HG02884 (cell line): ENCODE measurements around the gene KIF6.

ENCODE experiments used
- ATAC-seq: cut with Tn5 transposase; IDR thresholded peaks from one replicate; pipeline ENCODE4 v1.9.1; 2021; ENCODE audit warnings: mild to moderate bottlenecking, moderate library complexity; ENCODE audit not compliant: unreplicated experiment

Gene KIF6

DNA sequence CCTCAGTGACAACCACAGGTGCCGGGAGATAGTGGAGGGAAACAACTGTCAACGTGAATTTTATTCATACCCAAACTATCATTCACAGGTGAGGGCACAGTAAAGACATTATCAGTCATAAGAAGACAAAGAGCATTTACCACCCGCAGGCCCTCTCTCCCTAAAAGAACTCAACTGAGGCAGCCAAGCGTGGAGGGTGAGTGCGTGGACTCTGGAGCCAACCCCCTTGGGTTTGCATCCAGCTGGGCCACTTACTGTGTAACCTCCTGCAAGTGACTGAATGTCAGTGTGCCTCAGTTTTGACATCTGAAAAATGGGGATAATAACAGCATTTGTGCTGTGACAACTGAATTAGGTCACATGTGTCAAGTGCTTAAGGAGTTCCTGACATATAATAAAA lies 332.1 kb downstream of the KIF6 start:
- no peak for ATAC-seq

GRCh38 chr6:39391182-39391581 lies 334.0 kb downstream of the KIF6 start:
- ATAC-seq = no peak

DNA sequence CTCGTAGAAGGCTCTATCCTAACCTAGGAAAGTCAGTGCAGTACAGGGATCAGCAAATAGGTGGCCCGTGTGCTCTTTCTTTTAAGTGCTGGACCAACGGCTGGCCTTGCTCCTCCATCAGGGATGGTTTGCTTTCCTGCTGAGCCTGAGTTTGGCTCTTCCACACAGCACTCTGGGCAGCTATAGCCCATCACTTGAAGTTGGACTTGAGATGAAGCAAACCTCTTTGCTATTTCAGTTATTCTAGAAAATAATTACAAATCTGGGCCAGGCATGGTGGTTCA lies 335.8 kb downstream of the KIF6 start:
- no peak for ATAC-seq

GRCh38 chr6:39388606-39389483 lies 336.4 kb downstream of the KIF6 start:
- peak; percentile 87 for ATAC-seq

DNA sequence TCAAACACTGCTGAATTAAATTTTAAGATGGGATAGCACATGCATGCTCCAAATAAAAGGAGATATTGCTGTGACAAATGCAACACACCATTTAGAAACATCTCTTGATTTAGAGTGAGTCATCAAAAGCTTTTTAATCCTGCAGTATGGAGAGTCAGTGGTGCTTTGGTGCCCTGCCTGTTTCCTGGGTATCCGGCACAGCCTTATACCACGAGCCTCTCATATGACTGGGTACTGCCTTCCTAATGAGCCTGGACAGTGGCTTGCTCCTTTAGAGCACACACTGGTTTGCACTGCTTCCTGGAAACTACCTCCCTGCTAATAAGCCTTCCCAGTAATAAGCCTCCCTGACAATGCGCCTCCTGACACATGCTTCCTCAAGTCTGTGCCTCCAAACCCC lies 337.4 kb downstream of the KIF6 start:
- no peak for ATAC-seq

DNA sequence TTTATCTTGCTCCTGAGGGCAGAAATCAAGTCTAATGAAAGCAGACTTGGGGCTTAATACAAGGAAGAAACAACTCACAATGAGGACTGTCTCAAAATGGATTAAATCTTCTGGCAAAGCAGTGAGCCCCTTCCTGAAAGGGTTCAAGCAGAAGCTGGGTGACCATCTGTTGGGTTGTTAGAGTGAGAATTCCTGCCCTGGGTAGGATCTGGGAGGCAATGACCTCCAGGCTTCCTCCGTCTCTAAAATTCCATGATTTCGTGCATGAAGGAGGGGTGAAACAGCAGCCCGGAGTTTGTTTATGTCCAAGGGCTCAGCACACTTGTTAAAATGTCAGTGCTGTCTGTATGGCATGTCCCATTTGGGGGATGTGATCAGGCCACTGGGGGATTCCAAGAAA lies 338.7 kb downstream of the KIF6 start:
- no peak for ATAC-seq

DNA sequence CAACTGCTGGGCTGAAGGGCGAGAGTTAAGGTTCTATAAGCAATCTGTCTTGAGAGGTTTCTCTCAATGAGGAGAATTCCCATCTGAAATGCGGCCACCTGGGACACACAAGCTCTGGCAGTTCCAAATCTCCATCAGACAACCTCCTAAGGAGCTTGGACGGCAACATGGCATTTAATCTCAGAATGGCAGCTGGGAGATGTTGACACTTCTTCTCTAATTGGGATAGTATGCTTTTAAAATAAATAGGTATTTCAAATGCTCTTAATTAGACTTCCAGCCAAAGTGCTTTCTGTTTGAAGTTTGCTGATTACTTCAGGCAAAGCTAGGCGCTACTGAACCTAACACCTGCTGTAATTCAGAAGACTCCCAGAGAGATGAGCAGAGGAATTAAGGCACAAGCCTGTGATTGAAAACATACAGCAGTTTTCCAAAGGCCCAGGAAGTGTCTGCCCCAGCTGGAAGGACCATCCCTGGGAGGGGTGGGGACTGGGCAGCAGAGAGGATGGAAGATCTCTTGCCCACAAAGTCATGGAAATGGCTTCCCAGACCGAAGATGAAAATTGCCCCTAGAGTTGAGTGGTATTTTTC lies 343.6 kb downstream of the KIF6 start:
- no peak for ATAC-seq

GRCh38 chr6:39380837-39381549 lies 344.2 kb downstream of the KIF6 start:
- no peak for ATAC-seq

- no peak for ATAC-seq
Measured at GRCh38 chr6:39378960-39379425, 346.2 kb downstream of the KIF6 start.

- ATAC-seq = no peak
Measured at GRCh38 chr6:39378175-39378959, 346.8 kb downstream of the KIF6 start.

GRCh38 chr6:39377539-39377950 lies 347.7 kb downstream of the KIF6 start:
- ATAC-seq = no peak

GRCh38 chr6:39375405-39375804 lies 349.8 kb downstream of the KIF6 start:
- no peak for ATAC-seq

- ATAC-seq = no peak
Measured at GRCh38 chr6:39370390-39370789, 354.8 kb downstream of the KIF6 start.

DNA sequence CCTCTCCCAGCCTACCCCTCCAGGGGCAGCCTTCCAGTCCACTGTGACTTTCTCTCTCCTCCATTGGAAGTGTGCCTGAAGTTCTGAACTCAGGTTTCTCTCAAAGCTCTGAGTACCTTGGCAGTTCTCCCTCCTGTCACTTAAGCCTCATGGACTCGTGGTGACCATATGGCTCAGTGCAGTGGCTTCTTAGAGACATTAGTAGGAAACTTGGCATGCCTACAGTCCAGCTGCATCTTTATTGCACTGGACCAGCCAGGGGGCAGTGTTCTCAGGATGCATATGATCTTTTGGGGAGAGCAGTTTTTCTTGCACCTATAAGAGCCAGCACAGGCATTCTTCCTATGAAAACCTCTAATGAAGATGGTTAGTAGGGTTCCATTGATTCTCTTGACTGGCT lies 355.2 kb downstream of the KIF6 start:
- ATAC-seq = no peak

DNA sequence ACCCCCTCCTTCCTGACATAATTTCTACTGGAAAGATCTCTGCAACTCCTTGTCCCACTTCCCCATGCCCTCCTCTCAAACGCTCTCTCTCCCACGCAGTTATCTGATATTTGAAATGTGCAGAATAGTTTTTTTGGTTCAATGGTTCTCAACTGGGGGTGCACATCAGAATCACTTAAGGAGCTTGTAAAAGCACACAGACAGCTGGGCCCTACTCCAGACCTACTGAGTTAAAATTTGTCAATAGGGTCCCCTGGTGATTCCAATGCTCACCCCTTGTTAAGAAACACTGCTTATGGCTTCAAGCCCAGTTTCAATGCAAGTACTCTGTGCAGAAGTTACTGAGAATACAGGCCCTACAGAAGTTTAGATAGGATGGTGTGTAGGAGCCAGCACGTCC lies 357.5 kb downstream of the KIF6 start:
- no peak for ATAC-seq

- ATAC-seq = no peak
Measured at GRCh38 chr6:39366931-39367618, 358.1 kb downstream of the KIF6 start.

DNA sequence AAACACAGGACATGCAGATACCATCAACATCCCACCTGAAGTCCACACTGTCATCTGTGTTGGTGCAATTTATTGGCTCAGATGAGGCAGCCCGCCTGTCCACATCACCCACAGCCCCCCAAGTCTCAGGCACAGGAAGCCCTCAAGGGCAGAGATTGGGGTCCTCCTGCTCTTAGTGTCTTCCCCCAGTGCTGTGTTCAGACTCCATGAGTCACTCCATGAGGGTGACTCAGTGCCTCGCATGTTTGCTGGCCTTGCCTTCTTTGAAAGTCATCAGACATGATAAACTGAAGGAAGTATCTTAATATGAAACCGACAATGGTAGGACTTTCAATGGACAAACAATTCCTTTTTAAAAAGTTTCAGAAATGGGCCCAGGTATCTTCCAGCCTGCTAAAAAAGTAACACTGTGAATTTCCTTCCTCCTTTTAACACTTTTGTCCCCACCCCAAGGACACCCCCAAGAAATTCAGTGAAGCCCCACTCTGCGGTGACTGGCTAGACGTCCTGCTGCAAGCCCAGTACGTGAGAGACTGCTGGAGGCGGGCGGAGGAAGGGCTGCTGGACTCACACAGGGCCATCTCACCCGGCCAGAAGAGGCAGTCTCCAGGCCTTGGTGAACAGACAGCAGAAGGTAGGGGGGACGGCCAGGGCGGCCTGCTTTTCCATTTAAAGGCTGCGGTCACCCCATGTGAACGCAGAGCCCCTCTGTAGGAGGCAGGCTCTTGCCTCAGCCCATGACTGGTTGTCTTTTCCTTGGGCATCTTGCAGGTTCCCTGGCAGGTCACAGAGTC lies 359.7 kb downstream of the KIF6 start:
- ATAC-seq = no peak

GRCh38 chr6:39363280-39363679 lies 361.9 kb downstream of the KIF6 start:
- no peak for ATAC-seq

GRCh38 chr6:39362487-39362865 lies 362.7 kb downstream of the KIF6 start:
- ATAC-seq = no peak
